Smooth muscle cell (in vitro differentiated cells): ENCODE results near the gene OFD1. TPM values are rescaled to one million over a fixed set of nuclear protein-coding genes. Genes with fewer than 3 reads are reported as not detected.

Source experiments
- DNase-seq: peaks from one replicate; lab custom pipeline; 2025; ENCODE audit not compliant: unreplicated experiment; lab: John Stamatoyannopoulos, UW
- H2AFZ ChIP-seq: fragments of 200-600 bp; sonication (generic); 2 replicates; pipeline ENCODE4 v1.6.0; 2016; ENCODE audit warnings: antibody characterized with exemption, low read depth, mild to moderate bottlenecking
- H3F3A ChIP-seq: fragments of 200-600 bp; sonication (generic); 2 replicates; pipeline ENCODE4 v1.6.0; 2017; ENCODE audit warnings: antibody characterized with exemption, low read depth
- H3K27ac ChIP-seq: fragments of 200-600 bp; sonication (generic); 2 replicates; pipeline ENCODE4 v1.5.1; 2016; ENCODE audit warnings: low read depth, mild to moderate bottlenecking
- H3K27me3 ChIP-seq: fragments of 200-600 bp; sonication (generic); 2 replicates; pipeline ENCODE4 v1.6.1; 2016; ENCODE audit warnings: low read depth, mild to moderate bottlenecking
- H3K36me3 ChIP-seq: fragments of 200-600 bp; sonication (generic); 2 replicates; pipeline ENCODE4 v1.5.1; 2016; ENCODE audit warnings: low read depth
- H3K4me1 ChIP-seq: fragments of 200-600 bp; sonication (generic); 2 replicates; pipeline ENCODE4 v1.5.1; 2016; ENCODE audit warnings: low read depth
- H3K4me2 ChIP-seq: fragments of 200-600 bp; sonication (generic); 2 replicates; pipeline ENCODE4 v1.6.0; 2016; ENCODE audit warnings: mild to moderate bottlenecking
- H3K4me3 ChIP-seq: fragments of 200-600 bp; sonication (generic); 2 replicates; pipeline ENCODE4 v1.5.1; 2016; ENCODE audit warnings: mild to moderate bottlenecking
- H3K79me2 ChIP-seq: fragments of 200-600 bp; sonication (generic); 2 replicates; pipeline ENCODE4 v1.6.0; 2016; ENCODE audit warnings: low read depth, mild to moderate bottlenecking
- H3K9ac ChIP-seq: fragments of 200-600 bp; sonication (generic); 2 replicates; pipeline ENCODE4 v1.6.0; 2016; ENCODE audit warnings: low read depth
- H3K9me3 ChIP-seq: fragments of 200-600 bp; sonication (generic); replicated peaks from 2 replicates; pipeline ENCODE4 v1.5.1; 2016; ENCODE audit warnings: low read depth
- H4K20me1 ChIP-seq: fragments of 200-600 bp; sonication (generic); 2 replicates; pipeline ENCODE4 v1.6.0; 2016; ENCODE audit warnings: low read depth
- WGBS: methylation state at CpG from one replicate; pipeline ENCODE4 v1.1.7; 2016; ENCODE audit warnings: low lambda C conversion rate; 5-methylcytosine and 5-hydroxymethylcytosine counted together
- polyA plus RNA-seq: library from polyadenylated mRNA; unstranded; fragments of >200 nt; fragmentation: Nextera tagmentation; extraction: Ambion mirVana; gene quantifications from 2 replicates; pipeline ENCODE4 v1.2.1, GENCODE V29; 2016
- total RNA-seq: library from RNA; depleted of rRNA; stranded (reverse); fragments of >200 nt; gene quantifications from 2 replicates; pipeline ENCODE4 v1.2.3, GENCODE V29; 2014
- TF ChIP-seq, protein P1 (sequence below): fragments of 200-600 bp; sonication (generic); IDR thresholded peaks from 2 replicates; pipeline ENCODE4 v1.5.1; 2017; ENCODE audit warnings: borderline replicate concordance, mild to moderate bottlenecking, antibody characterized with exemption; ENCODE audit not compliant: insufficient read depth, poor library complexity, severe bottlenecking

The OFD1 gene
- 14.4 and 17.6 TPM in 2 replicates for total RNA-seq
- 12.5 and 23.0 TPM in 2 replicates for polyA plus RNA-seq

- Histone ChIP-seq H4K20me1 (no peaks in the 10 kb centered on the region), H3K27ac (peak within 1 kb of the TSS; percentile 90), H3K27me3 (no peaks in the 10 kb centered on the region), H3K36me3 (no peaks in the 10 kb centered on the region), H3K79me2 (peaks cover 43% of the 10 kb centered on the region), H3K9ac (peak within 1 kb of the TSS; percentile 82), H2AFZ (peak within 1 kb of the TSS; percentile 29), H3K4me1 (peaks cover 6% of the 10 kb centered on the region), H3F3A (no peaks in the 10 kb centered on the region), H3K4me2 (peak within 1 kb of the TSS; percentile 86), H3K9me3 (peaks cover 4% of the 10 kb centered on the region), H3K4me3 (peak within 1 kb of the TSS; percentile 51)
- TF ChIP-seq, protein P1, sequence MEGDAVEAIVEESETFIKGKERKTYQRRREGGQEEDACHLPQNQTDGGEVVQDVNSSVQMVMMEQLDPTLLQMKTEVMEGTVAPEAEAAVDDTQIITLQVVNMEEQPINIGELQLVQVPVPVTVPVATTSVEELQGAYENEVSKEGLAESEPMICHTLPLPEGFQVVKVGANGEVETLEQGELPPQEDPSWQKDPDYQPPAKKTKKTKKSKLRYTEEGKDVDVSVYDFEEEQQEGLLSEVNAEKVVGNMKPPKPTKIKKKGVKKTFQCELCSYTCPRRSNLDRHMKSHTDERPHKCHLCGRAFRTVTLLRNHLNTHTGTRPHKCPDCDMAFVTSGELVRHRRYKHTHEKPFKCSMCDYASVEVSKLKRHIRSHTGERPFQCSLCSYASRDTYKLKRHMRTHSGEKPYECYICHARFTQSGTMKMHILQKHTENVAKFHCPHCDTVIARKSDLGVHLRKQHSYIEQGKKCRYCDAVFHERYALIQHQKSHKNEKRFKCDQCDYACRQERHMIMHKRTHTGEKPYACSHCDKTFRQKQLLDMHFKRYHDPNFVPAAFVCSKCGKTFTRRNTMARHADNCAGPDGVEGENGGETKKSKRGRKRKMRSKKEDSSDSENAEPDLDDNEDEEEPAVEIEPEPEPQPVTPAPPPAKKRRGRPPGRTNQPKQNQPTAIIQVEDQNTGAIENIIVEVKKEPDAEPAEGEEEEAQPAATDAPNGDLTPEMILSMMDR = no peak
- DNase-seq = peak; percentile 27
- WGBS = 47% methylated on average over 71 of the region's 75 CpGs
Measured at GRCh38 chrX:13734278-13735172, at the start of gene OFD1, which contains the start of gene TRAPPC2. OFD1 (plus strand) TSS chrX:13734748; CDS start chrX:13735072, 324 bp downstream. TRAPPC2 (minus strand) TSS chrX:13734620; CDS start chrX:13719963, 14,657 bp downstream.

DNA sequence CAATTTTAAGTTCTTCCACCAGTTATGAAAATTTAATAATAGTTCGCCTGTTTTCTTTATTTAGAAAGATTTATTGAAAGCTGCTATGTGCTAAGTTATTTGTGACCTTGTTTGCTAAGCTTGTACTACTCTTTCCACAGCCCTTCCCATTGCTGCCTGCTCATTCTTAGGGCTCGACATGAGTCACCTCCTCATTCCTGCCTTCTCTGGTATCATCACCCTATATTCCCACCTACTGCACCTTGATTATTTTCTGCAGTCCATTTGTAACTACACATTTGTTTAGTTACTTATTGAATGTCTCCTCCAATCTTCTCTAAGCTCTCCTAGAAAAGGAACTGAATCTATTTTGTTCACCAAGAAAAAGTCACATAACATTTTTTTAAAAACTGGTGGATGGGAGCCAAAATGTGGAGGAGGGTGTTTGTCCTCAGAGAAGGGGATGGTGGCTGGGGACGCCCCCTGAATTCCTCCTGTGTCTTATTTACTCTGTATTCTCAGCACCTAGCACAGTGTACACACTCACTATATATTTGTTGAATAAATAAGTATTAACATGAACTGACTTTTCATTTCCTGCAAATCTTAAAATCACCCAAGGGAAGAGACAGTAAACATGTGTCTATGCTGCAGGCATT, 49.3 kb upstream of the OFD1 start:
- H3K36me3 ChIP-seq = no peaks in the 10 kb centered on the region
- WGBS = 46% methylated on average over 3 of the region's 3 CpGs
- no peak overlapping the region for H3K4me2 ChIP-seq
- no peak for DNase-seq
- H3K4me3 ChIP-seq = no peak overlapping the region
- TF ChIP-seq, protein P1 = no peak
- no peaks in the 10 kb centered on the region for H3K9me3 ChIP-seq
- no peak overlapping the region for H3K27ac ChIP-seq
- no peaks in the 10 kb centered on the region for H3K4me1 ChIP-seq
- H2AFZ ChIP-seq = no peak overlapping the region
- H3K79me2 ChIP-seq = peaks cover 10% of the 10 kb centered on the region
- no peak overlapping the region for H3K9ac ChIP-seq
- no peaks in the 10 kb centered on the region for H3K27me3 ChIP-seq
- peaks cover 2% of the 10 kb centered on the region for H4K20me1 ChIP-seq
- H3F3A ChIP-seq = no peaks in the 10 kb centered on the region

DNA sequence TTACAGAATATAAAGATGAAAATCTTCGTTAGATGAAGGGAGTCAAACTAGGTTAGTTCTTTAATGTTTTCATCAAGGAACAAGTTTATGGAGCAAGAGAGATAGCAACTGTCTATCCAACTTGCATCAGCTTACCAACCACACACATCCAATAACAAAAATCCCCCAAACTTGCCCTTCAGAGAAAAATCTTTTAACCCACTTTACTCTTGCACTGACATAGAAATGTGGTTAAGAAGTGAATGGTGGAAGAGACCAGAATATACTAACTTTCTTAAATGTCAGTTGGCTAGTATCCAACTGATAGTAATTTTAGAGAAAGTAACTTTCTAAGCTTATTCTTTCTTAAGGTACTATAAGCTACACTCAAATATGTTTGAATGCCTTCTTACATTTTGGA, 47.3 kb upstream of the OFD1 start:
- H3K27ac ChIP-seq = no peak overlapping the region
- no peaks in the 10 kb centered on the region for H3K36me3 ChIP-seq
- H3K27me3 ChIP-seq = no peaks in the 10 kb centered on the region
- DNase-seq = no peak
- H3F3A ChIP-seq = no peaks in the 10 kb centered on the region
- H3K9me3 ChIP-seq = no peaks in the 10 kb centered on the region
- no peak overlapping the region for H3K9ac ChIP-seq
- WGBS = 64% methylated on average over 1 of the region's 1 CpG
- no peak overlapping the region for H3K4me2 ChIP-seq
- H3K79me2 ChIP-seq = peaks cover 27% of the 10 kb centered on the region
- no peak overlapping the region for H3K4me3 ChIP-seq
- no peak overlapping the region for H2AFZ ChIP-seq
- peaks cover 12% of the 10 kb centered on the region for H4K20me1 ChIP-seq
- TF ChIP-seq, protein P1 = no peak
- no peaks in the 10 kb centered on the region for H3K4me1 ChIP-seq
